Vagina (tissue), 2 donors: ENCODE measurements around the gene LPP. TPM values are rescaled to one million over a fixed set of nuclear protein-coding genes. Genes with fewer than 3 reads are reported as not detected.

Experiments used
- DNase-seq, 2 donors: peaks; one replicate each; pipeline ENCODE4 v3.0.0-alpha.2; 2017; ENCODE audit errors: extremely low spot score in 2 of 2
- H3K27ac ChIP-seq: fragments of 200-600 bp; sonication (generic); one replicate; pipeline ENCODE4 v1.5.1; 2019
- H3K27me3 ChIP-seq: fragments of 200-600 bp; sonication (generic); one replicate; pipeline ENCODE4 v1.5.1; 2019
- H3K36me3 ChIP-seq, 2 donors: fragments of 200-600 bp; sonication (generic); one replicate each; pipeline ENCODE4 v1.5.1; 2017 to 2019
- H3K4me1 ChIP-seq: fragments of 200-600 bp; sonication (generic); one replicate; pipeline ENCODE4 v1.5.1; 2019
- H3K4me3 ChIP-seq, 2 donors: fragments of 200-600 bp; sonication (generic); 1 replicate in 1 of 2; 2 replicates in 1 of 2; pipeline ENCODE4 v1.5.1; 2016 to 2019
- H3K9me3 ChIP-seq: fragments of 200-600 bp; sonication (generic); one replicate; pipeline ENCODE4 v1.5.1; 2019
- CTCF ChIP-seq, 3 experiments: fragments of 450-650 bp in 2 of 3; fragments of 200-600 bp in 1 of 3; sonication (generic) in 1 of 3; IDR thresholded peaks; one replicate each; pipeline ENCODE4 v1.5.1; 2017 to 2019; ENCODE audit warnings: antibody characterized with exemption in 3 of 3, mild to moderate bottlenecking in 2 of 3, moderate library complexity in 2 of 3
- POLR2A ChIP-seq, 2 donors: fragments of 450-650 bp; IDR thresholded peaks; one replicate each; pipeline ENCODE4 v1.6.1; 2017; ENCODE audit warnings: antibody characterized with exemption in 2 of 2, mild to moderate bottlenecking in 2 of 2, moderate library complexity in 2 of 2
- POLR2AphosphoS5 ChIP-seq, 2 donors: sonication (generic); formaldehyde crosslinking; IDR thresholded peaks; one replicate each; pipeline ENCODE4 v1.9.0; 2017; ENCODE audit warnings: antibody characterized with exemption in 2 of 2, mild to moderate bottlenecking in 2 of 2, low read depth in 1 of 2; ENCODE audit not compliant: insufficient read depth in 1 of 2
- intact Hi-C: fragments of 100-400 bp; cut with DNase I; formaldehyde crosslinking; loops from one replicate; pipeline ENCODE4 v1.15.1; 2023
- total RNA-seq: library from RNA; depleted of rRNA; stranded (reverse); fragments of >200 nt; gene quantifications from one replicate; pipeline ENCODE4 v1.2.3, GENCODE V29; 2016

LPP gene
- total RNA-seq, 1 donor from 2014 or later, result 248 TPM

- no peak for DNase-seq
- no peak overlapping the region for H3K27ac ChIP-seq
- peaks cover 18% of the 10 kb centered on the region for H3K4me1 ChIP-seq
- no peaks in the 10 kb centered on the region for H3K9me3 ChIP-seq
- no peak overlapping the region for H3K4me3 ChIP-seq
- TF ChIP-seq CTCF (IDR thresholded peaks at IDR 0.05) (no peak), POLR2A (IDR thresholded peaks at IDR 0.05) (no peak), POLR2AphosphoS5 (IDR thresholded peaks at IDR 0.05; ENCODE audit: insufficient read depth in 1 of 2, low read depth in 1 of 2) (no peak)
- no peaks in the 10 kb centered on the region for H3K36me3 ChIP-seq
- H3K27me3 ChIP-seq, result no peaks in the 10 kb centered on the region
- intact Hi-C loops, result no loop called here
These were observed 370.1 kb downstream of the LPP start for GRCh38 chr3:188524052-188524451.

- no peaks in the 10 kb centered on the region for H3K9me3 ChIP-seq
- no peaks in the 10 kb centered on the region for H3K27me3 ChIP-seq
- H3K4me1 ChIP-seq, result peaks cover 6% of the 10 kb centered on the region
- intact Hi-C loops, result no loop called here
- TF ChIP-seq POLR2A (IDR thresholded peaks at IDR 0.05) (no peak), CTCF (IDR thresholded peaks at IDR 0.05) (no peak), POLR2AphosphoS5 (IDR thresholded peaks at IDR 0.05; ENCODE audit: insufficient read depth in 1 of 2, low read depth in 1 of 2) (no peak)
- no peak overlapping the region for H3K27ac ChIP-seq
- DNase-seq, result no peak
- H3K4me3 ChIP-seq, result no peak overlapping the region
- H3K36me3 ChIP-seq, result no peaks in the 10 kb centered on the region
These were observed 372.1 kb downstream of the LPP start for GRCh38 chr3:188526057-188526456.

- no peaks in the 10 kb centered on the region for H3K36me3 ChIP-seq
- H3K4me1 ChIP-seq, result peaks cover 4% of the 10 kb centered on the region
- no peaks in the 10 kb centered on the region for H3K9me3 ChIP-seq
- no peak for DNase-seq
- TF ChIP-seq CTCF (IDR thresholded peaks at IDR 0.05) (no peak), POLR2AphosphoS5 (IDR thresholded peaks at IDR 0.05; ENCODE audit: insufficient read depth in 1 of 2, low read depth in 1 of 2) (no peak), POLR2A (IDR thresholded peaks at IDR 0.05) (no peak)
- H3K27me3 ChIP-seq, result no peaks in the 10 kb centered on the region
- no peak overlapping the region for H3K27ac ChIP-seq
- H3K4me3 ChIP-seq, result no peak overlapping the region
- intact Hi-C loops, result no loop called here
These were observed 373.4 kb downstream of the LPP start for GRCh38 chr3:188527389-188527788.

- no peak for DNase-seq
- no peak for TF ChIP-seq CTCF (IDR thresholded peaks at IDR 0.05)
- no peak for TF ChIP-seq POLR2AphosphoS5 (IDR thresholded peaks at IDR 0.05; ENCODE audit: insufficient read depth in 1 of 2, low read depth in 1 of 2)
- peaks cover 4% of the 10 kb centered on the region for H3K4me1 ChIP-seq
- H3K36me3 ChIP-seq, result no peaks in the 10 kb centered on the region
- intact Hi-C loops, result no loop called here
- no peak overlapping the region for H3K27ac ChIP-seq
- no peak overlapping the region for H3K4me3 ChIP-seq
- no peaks in the 10 kb centered on the region for H3K27me3 ChIP-seq
- H3K9me3 ChIP-seq, result no peaks in the 10 kb centered on the region
These were observed 374.4 kb downstream of the LPP start for GRCh38 chr3:188528396-188528795.

- TF ChIP-seq CTCF (IDR thresholded peaks at IDR 0.05) (no peak), POLR2AphosphoS5 (IDR thresholded peaks at IDR 0.05; ENCODE audit: insufficient read depth in 1 of 2, low read depth in 1 of 2) (no peak), POLR2A (IDR thresholded peaks at IDR 0.05) (no peak)
- intact Hi-C loops, result no loop called here
- no peaks in the 10 kb centered on the region for H3K9me3 ChIP-seq
- H3K27ac ChIP-seq, result no peak overlapping the region
- no peaks in the 10 kb centered on the region for H3K36me3 ChIP-seq
- no peak for DNase-seq
- peaks cover 4% of the 10 kb centered on the region for H3K4me1 ChIP-seq
- no peak overlapping the region for H3K4me3 ChIP-seq
- no peaks in the 10 kb centered on the region for H3K27me3 ChIP-seq
These were observed 375.3 kb downstream of the LPP start for GRCh38 chr3:188529228-188529627.
